Hindlimb muscle (tissue), 1 donor: ENCODE data around the gene TBPL2. TPM values are rescaled to one million over a fixed set of nuclear protein-coding genes. Genes with fewer than 3 reads are reported as not detected.
"Not testable (repeated sequence)": the region's sequence is repeated elsewhere in the genome, so short reads cannot be mapped to it uniquely, and the experiment has no call there.

Experiments used
- DNase-seq: peaks from one replicate; pipeline ENCODE4 v3.0.0-alpha.2; 2013
- polyA plus RNA-seq: library from polyadenylated mRNA; unstranded; fragments of 120-200 nt; gene quantifications from one replicate; pipeline ENCODE4 v1.2.1, GENCODE V29; 2013; ENCODE audit not compliant: insufficient read length

Gene TBPL2
- polyA plus RNA-seq, 1 donor: not detected

DNA sequence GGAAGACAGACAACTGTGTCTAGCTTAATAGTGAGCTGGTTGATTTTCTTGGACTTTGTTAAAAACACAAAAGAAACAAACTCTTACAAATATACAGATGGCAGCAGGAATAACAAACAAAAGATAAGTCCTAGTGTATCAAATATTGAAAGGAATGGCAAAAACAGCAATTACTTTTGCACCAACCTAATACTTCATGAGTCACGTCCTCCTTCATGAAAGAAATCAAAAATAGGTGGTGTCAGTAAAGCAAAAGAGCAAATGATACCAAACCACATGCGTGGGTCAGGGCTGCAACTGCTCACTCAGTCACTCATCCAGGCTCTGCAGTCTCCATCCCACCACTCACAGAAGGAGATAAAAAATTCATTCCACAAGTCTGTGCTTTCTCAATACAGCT lies 40.6 kb downstream of the TBPL2 start:
- DNase-seq: no peak

DNA sequence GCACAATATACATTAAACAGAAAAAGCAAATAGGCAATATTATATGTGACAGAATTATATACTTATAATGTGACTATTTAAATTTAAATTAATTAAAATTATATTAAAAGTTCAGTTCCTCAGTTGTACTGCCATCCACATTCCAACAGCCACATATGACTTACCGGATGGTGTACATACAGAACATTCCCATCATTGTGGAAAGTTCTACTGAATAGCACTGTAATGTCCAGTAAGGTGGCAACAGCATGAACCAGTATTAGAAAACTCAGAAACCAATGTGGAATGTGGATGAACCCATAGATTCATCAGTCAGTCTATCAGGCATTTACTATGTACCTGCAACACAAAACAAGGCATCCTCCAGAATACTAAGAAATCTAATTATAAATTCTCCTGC lies 41.2 kb downstream of the TBPL2 start:
- no peak for DNase-seq

DNA sequence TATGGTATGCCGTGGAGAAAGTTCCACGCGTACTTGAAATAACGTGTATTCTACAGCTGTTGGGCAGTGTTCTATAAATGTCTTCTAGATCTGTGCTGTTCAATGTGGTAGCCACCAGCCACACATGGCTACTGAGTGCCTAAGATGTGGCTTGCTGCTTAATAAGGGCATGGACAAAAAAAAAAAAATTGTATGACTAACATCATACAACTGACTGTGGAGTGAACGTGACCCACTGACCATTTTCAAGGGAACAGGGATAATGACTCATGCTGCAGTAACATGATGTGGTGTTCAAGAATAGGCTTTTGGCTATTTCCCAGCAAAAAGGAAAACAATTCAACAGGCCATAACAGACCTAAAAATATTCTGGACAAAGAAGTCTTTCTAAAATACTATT lies 41.7 kb downstream of the TBPL2 start:
- DNase-seq: peak; percentile 9

DNA sequence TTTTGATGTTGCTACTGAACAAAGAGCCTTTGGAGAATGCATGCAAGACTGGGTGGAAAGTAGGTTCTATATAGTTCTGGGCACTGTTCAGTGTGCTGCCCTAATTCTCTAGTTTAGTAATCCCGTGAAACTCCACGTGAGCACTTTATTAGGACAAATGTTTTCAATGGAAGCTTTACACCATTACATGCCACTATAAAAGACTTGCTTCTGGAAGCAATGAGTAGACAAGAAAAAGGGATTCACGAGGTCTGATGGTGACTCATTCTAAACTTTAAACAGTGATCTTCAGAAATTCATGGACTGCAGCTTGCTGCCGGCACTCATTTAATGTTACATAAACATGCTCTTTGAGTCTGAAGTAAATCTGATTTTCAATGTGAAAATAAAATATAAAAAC lies 51.1 kb downstream of the TBPL2 start:
- no peak for DNase-seq

DNA sequence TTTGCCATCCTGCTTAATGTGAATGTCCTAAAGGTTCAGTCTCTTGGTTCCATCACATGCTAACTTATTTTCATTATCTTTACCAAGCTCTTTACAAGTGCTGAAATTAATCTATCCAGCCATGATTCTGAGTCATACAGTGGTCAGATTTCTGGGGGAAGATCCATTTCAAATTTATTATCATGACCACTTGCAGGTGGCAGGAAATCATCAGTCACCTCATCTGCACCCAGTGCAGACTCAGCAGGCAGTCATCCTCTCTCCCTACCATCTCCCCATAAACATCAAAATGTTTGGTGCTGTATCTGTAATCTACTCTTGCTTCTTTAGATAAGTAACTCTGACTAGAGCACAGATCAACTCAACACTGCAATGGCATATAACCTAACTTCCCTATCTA lies 52.3 kb downstream of the TBPL2 start:
- no peak for DNase-seq

DNA sequence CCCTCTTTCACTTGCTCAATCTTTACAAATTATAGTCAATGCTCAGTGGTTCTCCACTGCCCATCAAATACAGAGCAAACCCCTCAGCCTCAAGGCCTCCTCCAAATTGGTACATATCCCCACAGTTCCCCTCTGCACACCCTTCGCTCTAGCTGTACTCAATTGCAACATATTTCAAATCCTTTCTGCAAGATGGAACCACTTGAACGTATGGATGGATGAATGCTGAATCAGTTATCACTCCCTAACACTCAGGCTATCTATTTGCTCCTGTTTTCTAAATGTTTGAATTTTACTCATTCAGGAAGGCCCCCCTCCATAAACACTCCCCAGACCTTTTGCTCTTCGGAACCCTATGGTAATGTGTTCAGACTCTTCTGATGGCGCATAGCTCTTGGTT lies 53.3 kb downstream of the TBPL2 start:
- no peak for DNase-seq

DNA sequence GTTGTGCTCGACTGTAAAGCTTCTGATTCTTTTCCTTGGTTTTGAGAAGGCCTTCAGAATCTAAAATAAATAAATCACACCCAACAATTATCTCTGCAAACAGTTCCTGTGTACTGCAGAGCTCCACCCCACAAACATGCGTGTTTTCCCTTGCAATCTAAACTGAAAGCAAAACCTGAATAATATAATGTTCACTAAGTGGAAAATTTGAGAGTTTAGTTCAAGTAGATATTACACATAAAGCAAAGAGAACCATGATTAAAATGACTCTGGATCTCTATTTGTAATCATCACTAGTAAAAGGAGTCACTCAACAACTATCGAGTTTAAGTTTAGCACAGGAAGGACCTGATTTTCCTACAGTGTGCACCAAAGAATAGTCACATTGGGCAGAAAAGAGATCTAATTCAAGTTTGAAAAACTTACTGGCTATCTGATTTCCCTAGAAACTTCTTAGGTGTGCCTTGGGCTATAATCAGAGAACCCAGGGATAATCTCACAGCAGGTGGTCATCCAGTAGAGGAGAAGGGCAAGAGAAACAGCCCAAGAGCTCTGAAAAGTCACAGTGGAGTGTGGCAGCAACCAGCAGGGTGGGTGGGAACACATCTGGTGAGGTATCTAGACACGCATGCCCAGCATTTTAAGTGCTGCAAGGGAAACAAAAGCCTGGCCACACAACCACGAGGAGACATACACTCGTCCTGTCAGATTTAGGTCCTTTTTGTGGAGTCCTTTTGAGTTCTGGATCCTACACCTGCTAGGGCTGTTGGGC lies 54.2 kb downstream of the TBPL2 start:
- DNase-seq: no peak

DNA sequence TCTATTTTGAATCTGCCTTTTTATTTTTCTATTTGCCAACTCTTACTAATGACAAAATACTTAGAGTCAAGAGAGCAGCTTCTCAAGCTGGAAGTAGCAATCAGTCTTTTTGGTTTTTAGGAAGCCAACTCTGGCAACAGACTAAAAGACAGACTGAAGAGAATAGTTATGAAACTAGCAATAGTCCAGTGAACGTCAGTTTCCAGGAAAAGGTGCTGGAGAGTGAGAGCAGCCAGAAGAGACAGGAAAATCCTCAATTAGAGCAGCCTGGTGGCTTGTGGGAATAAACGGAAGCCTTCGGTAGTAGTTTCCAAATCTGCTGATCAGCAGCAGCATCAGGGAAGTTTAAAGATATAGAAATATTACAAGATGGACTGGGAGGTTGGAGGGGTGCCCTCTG lies 55.9 kb downstream of the TBPL2 start:
- no peak for DNase-seq

DNA sequence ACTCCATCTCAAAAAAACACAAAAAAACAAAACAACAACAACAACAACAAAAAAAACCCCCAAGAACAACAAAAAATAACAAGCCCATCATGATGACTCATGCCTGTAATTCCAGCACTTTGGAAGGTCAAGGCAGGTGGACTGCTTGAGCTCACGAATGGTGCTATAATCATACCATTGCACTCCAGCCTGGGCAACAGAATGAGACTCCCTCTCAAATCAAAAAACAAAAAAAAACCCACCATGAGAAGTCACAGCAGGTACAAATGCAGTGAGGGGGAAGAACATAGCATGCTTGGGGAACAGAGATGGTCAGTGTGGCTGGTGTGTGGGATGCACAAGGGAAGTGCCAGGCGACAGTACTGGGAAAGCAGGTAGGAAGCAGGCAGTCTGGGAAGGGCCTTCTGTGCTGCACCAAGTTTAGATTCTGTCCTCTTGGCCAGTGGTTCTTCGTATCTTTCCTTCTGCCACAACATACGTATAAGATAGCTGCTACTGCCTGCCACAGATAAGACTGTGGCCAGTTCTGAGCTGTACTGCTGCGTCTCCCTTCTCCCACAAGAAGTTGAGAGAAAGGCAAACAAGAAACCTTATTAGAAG lies 56.8 kb downstream of the TBPL2 start:
- DNase-seq: no peak

DNA sequence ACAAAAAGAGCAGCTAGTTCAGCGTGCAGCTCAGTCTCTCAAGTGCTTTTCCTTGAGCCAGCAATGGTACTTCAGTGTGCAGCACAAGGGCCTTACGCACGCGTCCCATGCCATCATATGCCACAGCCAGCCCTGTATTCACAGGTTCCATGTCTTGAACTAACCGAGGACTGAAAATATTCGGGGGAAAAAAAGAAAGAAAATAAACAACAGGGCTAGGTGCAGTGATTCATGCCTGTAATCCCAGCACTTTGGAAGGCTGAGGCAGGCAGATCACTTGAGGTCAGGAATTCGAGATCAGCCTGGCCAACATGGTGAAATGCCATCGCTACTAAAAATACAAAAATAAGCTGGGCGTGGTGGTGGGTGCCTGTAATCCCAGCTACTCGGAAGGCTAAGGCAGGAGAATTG lies 57.4 kb downstream of the TBPL2 start:
- not testable (repeated sequence) for DNase-seq

DNA sequence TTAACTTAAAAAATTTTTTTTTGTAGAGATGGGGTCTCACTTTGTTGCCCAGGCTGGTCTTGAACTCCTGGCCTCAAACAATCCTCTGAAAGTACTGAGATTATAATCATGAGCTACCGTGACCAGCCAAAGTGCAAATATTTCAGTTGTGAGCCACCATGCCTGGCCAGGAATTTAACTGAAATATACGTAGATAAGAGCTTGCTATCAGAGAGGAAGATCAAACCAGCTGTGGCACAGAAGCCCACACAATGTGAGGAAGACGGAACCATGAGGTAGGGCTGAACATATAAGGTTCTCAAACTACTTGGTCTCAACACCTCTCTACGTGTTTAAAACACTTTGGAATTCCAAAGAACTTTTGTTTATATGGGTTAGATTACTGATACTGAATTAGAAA lies 57.9 kb downstream of the TBPL2 start:
- no peak for DNase-seq

DNA sequence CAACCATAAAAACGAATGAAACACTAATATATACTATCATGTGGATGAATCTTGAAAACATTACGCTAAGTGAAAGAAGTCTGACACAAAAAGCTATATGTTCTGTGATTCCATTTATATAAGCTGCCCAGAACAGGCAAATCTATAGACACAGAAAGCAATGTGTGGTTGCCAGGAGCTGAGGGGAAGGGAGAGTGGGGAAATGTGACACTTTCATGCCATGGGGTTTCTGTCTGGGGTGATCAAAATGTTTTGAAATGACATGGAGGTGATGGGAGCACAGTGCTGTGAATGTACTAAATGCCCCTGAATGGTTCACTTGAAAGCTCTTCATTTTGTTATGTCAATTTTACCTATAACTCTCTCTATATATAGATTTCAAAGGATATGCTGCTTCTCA lies 58.9 kb downstream of the TBPL2 start:
- no peak for DNase-seq

DNA sequence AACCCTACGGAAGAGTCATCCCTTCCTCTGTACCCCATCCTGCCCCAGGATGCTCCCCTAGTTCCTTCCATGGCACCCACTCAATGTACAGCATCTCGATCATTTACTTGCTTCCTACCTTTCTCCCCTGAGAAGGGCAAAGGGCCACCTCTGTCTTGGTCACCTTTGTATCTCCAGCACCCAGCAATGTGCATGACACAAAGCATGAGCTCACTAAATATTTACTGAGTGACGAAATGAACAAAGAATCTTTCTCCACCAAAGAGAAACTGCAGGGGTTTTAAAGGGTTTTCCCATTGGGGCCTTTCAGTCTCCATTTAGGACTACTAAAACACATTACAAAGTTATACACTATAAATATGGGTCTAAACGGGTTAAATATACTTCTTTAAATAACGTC lies 59.4 kb downstream of the TBPL2 start:
- no peak for DNase-seq

DNA sequence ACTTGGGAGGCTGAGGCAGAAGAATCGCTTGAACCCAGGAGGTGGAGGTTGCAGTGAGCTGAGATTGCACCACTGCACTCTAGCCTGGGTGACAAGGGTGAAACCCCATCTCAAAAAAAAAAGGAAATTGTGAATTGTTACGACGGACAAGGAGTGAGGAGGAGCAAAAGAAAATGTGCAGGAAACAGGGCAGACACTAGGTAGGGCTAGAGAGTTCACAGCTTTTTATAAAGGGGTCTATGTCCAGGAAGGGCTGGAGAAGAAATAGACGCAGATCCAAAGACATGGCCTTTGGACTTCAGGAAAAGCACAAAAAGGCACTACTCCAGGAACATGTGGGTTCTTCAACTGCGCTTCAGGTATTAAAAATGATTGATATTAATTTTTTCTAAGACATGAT lies 63.2 kb downstream of the TBPL2 start:
- DNase-seq: no peak

DNA sequence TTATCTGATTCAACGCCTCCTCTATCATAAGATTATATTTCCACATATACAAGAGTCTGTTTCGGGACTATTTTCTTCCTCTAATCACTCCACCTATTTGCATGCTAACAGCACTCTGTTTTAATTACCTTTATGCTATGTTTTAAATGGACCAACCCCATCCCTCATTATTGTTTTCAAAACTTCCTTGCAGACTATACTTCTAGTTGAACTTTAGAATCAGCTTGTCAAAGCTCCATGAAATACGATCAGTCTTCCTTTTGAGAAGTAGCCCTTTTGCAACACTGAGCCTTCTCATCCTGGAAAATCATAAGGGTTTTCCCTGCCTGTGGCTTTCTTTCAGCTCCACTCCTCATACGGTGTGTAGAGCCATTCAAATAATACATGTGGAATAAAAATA lies 65.6 kb downstream of the TBPL2 start:
- DNase-seq: no peak

DNA sequence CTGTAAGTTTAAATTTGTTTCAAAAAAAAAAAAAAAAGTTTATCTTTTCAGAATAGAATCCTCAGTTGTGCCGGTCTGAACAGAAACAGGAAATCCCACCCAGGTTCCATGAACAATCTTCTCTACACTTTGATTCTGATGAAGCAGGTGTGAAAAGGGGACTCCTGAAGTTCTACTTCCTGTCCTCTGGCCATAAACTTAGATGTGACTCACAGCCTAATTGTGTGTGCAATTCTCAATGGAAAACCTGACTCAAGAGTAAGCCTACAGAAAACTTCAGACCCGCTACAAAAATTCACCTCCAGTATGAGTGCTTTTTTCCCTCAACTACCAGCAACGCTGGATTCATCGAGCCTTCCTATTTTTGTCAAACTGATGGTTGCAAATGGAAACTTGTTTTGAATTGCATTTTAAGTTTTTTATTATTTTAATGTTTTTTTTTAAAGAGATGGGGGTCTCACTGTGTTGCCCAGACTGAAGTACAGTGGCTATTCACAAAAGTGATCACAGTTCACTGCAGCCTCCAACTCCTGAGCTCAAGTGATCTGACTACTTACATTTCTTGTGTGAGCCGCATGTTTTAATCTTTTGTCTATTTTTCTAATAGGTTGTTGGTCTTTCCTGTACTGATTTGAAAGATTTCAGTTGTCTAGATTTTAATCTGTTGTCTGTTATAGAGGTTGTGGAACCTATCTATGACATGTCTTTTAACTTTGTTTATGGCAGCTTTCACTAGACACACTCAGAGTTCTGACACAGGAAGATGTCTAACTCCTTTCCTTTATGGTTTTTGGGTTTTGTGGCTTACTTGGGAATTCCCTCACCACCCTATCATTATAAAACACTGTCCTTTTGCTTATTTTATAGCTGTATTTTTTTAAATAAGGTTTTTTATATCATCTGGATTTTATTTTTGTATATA lies 66.4 kb downstream of the TBPL2 start:
- DNase-seq: no peak

DNA sequence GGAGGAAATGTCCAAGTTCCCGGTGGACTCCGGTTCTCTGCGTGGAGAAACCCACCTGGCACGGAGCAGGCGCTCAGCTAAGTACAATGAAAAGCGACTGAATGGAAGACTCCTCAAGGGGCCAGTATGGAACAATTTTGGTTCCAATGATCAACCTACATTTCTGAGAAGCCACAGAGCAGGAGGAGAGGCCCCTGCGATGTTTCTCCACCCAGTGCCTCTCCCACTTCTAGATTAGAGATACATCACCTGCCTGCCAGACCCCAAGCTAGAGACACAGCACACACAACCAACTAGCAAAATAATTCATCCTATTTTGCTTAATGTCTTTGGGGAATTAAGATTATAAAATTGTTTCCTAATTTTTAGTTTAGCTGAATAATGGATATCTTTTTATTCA lies 67.6 kb downstream of the TBPL2 start:
- no peak for DNase-seq

DNA sequence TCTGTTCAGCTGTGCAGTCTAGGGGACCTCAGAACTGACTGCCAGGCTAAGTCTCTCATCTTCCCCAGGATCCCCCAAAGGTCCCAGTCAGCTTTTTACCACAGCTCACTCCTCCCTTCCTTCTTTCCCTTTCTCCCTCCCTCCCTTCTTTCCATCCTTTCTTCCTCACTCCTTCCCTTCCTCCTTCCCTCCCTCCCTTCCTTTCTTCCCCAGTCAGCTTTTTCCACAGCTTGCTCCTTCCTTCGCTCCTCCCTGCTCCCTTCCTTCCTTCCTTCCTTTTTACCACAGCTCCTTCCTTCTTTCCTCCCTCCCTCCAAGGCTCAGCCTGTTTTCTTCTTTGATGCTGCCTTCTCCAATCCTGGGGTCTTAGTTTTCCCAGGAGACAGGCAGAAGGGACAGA lies 68.0 kb downstream of the TBPL2 start:
- DNase-seq: no peak

DNA sequence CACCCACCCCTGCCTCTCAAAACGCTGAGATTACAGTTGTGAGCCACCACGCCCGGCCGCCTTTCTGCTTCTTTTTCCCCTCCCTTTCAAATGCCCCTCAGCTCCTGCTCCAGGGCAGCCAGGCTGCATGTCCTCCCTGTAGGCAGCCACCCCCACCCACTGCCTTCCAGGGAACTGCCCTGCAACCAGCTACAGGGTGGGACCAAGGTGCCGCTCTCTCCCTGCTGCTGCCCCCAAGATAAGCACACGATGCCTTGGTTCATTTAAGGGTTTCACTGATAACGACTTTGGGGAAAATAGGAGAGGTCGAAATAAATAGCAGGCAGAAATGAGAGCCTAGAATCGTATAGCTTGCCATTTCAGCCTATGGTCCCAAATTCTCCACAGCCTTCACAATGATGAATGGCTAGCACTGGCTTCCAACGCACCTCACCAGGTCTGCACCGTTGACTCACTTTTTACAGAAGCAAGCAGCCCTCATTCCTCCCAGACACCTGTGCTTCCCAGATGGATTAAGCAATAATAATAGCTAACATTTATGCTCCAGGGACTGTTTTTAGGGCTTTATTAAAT lies 69.4 kb downstream of the TBPL2 start:
- DNase-seq: no peak

DNA sequence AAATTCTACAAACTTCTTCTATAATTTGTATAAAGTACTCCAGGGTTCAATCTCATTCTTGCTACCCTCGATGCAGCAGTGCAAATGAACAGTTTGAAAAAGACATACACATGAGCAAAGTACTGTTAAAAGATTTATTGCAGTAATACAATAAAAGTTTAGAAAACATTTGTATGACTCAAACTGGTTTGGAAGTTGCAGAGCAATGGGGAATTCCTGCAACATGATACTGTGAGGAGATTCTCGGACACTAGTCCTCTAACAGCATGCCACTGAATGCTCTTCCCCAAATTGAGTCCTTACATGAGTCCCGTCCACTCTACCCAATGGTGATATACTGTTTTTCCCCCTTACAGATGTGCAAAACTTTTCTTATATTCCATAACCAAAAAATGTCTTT lies 74.1 kb downstream of the TBPL2 start:
- no peak for DNase-seq
